ENCODE data around the gene VWA8.

DNA sequence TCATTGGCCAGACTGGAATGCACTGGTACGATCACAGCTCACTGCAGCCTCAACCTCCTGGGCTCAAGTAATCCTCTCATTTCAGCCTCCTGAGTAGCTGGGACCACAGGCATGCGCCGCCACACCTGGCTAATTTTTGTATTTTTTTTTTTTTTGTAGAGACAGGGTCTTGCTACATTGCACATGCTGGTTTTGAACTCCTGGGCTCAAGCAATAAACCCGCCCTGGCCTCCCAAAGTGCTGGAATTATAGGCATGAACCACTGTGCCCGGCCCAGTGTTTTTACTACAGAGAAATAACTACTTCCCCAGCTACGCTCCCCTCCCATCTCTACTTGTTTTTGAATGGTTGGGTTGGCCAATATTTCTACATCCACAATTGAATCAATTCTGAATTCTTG lies 381.0 kb downstream of the VWA8 start:
- TF ChIP-seq, protein P1, sequence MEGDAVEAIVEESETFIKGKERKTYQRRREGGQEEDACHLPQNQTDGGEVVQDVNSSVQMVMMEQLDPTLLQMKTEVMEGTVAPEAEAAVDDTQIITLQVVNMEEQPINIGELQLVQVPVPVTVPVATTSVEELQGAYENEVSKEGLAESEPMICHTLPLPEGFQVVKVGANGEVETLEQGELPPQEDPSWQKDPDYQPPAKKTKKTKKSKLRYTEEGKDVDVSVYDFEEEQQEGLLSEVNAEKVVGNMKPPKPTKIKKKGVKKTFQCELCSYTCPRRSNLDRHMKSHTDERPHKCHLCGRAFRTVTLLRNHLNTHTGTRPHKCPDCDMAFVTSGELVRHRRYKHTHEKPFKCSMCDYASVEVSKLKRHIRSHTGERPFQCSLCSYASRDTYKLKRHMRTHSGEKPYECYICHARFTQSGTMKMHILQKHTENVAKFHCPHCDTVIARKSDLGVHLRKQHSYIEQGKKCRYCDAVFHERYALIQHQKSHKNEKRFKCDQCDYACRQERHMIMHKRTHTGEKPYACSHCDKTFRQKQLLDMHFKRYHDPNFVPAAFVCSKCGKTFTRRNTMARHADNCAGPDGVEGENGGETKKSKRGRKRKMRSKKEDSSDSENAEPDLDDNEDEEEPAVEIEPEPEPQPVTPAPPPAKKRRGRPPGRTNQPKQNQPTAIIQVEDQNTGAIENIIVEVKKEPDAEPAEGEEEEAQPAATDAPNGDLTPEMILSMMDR (IDR thresholded peaks at IDR 0.05), result no peak
- no peak for TF ChIP-seq POLR2A (IDR thresholded peaks at IDR 0.05)
